ENCODE results near the gene MICU1.
"Not testable (repeated sequence)": the region's sequence is repeated elsewhere in the genome, so short reads cannot be mapped to it uniquely, and the experiment has no call there.

Gene MICU1

GRCh38 chr10:72561745-72562166 is 64.1 kb downstream of the MICU1 start:
- DNase-seq (ENCODE audit: low read depth in 2 of 2), result no peak

DNA sequence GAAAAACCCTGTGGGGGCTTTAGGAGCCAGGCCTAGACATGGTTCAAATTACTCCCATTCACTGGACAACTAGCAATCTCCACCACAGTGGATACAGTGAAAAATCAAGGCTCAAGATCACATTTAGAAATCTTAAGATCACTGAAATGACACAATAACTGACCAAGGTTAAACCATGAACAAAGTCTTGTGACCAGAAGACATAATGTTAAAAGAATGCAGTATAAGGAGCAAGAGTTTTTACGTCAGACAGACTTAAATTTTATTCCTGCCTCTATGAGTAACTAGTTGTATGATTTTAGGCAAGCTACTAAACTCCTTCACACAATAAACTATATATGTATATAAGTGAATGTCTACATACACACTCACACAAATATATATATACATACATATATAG is 68.5 kb downstream of the MICU1 start:
- DNase-seq (ENCODE audit: low read depth in 2 of 2), result no peak

DNA sequence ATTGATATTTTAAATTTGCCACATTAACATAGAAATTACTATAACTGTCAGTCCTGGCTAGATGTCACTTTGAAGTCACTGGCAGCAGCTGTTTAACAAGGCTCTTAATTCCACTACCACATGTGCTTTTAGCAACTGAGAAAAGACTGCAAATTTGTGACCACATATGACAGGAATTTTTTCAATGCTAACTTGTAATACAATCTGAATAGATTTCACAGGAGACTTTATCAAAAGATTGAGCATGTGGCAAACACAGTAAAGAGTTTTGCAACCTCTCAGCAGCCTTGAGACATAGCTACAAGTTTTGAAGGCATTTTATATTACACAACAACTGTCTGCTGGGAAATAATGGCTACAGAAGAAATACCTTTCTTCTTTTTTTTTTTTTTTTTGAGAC is 73.0 kb downstream of the MICU1 start:
- DNase-seq (ENCODE audit: low read depth in 2 of 2), result no peak

DNA sequence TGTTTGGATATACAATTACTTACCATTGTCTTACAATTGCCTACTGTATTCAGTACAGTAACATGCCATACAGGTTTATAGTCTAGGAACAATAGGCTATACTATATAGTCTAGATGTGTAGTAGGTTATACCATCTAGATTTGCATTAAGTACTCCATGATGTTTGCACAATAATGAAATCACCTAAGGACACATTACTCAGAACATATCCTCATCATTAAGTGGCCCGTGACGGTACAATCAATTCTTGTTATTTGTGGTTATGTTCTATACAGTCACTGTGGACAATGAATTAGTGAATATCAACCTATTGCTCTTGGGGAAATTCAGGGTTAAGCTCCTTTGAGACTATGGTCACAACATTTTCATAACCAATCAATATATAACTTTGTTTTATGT is 75.6 kb downstream of the MICU1 start:
- no peak for DNase-seq (ENCODE audit: low read depth in 2 of 2)

- no peak for DNase-seq (ENCODE audit: low read depth in 2 of 2)
Observed at GRCh38 chr10:72545546-72545945, 80.3 kb downstream of the MICU1 start.

DNA sequence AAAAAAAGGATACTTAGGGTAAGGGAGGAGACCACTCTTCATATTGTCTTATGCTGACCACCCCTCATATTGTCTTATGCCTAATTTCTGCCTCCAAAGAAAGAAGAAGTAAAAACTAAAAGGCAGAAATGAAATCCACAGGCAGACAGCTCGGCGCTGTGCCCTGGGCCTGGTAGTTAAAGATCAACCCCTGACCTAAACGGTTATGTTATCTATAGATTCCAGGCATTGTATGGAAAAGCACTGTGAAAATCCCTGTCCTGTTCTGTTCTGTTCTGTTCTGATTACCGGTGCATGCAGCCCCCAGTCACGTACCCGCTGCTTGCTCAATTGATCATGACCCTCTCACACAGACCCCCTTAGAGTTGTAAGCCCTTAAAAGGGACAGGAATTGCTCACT is 82.0 kb downstream of the MICU1 start:
- not testable (repeated sequence) for DNase-seq (ENCODE audit: low read depth in 2 of 2)

- no peak for DNase-seq (ENCODE audit: low read depth in 2 of 2)
Observed at GRCh38 chr10:72542396-72542815, 83.5 kb downstream of the MICU1 start.

GRCh38 chr10:72541337-72541736 is 84.5 kb downstream of the MICU1 start:
- no peak for DNase-seq (ENCODE audit: low read depth in 2 of 2)

GRCh38 chr10:72540193-72540807 is 85.6 kb downstream of the MICU1 start:
- DNase-seq (ENCODE audit: low read depth in 2 of 2), result no peak

DNA sequence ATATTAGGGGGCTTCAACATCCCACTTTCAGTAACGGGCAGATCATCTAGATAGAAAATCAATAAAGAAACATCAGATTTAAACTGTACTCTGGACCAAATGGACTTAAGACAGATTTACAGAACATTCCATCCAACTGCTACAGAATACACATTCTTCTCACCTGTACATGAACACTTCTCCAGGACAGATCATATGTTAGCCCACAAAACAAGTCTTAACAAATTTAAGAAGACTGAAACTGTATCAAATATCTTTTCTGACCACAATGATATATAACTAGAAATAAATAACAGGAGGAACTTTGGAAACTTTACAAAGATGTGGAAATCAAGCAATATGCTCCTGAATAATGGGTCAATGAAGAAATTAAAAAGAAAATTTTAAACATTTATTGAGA is 86.7 kb downstream of the MICU1 start:
- no peak for DNase-seq (ENCODE audit: low read depth in 2 of 2)

DNA sequence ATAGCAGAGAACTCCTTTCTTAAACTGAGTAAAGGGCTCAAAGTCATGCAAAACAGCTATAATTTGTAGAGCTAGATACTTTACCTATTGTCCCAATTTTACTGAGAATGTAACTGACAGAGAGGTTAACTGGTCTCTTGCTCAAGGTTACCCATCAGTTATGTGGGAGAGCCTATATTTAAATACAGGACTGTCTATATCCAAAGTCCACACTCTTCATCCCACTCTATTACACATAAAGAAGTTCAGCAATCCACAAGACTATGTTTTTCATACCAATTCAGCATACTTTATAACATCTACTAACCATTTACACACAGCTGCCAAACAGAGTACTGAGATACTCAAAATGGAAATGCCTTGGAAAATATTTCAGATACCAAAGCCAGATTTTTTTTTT is 100.2 kb downstream of the MICU1 start:
- DNase-seq (ENCODE audit: low read depth in 2 of 2), result no peak

- DNase-seq (ENCODE audit: low read depth in 2 of 2), result no peak
Observed at GRCh38 chr10:72525277-72525676, 100.6 kb downstream of the MICU1 start.

DNA sequence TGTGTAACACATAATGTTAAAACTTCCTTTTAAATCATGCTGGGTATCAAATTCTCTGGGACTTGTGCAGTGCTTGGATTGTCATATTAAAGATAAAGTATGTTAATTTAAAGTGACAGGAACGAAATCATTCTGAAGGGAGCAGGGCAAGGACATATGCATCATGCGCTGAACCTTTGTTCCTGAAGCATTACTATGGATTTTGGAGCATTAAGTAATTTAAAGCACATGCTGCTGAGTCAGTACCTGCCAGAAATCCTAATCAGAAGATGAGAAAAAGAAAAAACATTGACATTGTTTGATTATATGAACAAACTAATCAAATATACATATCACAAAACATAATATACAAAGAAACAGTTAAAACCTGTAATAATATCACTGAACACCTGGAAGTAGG is 101.4 kb downstream of the MICU1 start:
- DNase-seq (ENCODE audit: low read depth in 2 of 2), result no peak

GRCh38 chr10:72523932-72524396 is 101.9 kb downstream of the MICU1 start:
- DNase-seq (ENCODE audit: low read depth in 2 of 2), result no peak

GRCh38 chr10:72523062-72523461 is 102.8 kb downstream of the MICU1 start:
- no peak for DNase-seq (ENCODE audit: low read depth in 2 of 2)

- no peak for DNase-seq (ENCODE audit: low read depth in 2 of 2)
Observed at GRCh38 chr10:72517244-72517643, 108.6 kb downstream of the MICU1 start.

GRCh38 chr10:72515455-72515854 is 110.4 kb downstream of the MICU1 start:
- DNase-seq (ENCODE audit: low read depth in 2 of 2), result no peak

- no peak for DNase-seq (ENCODE audit: low read depth in 2 of 2)
Observed at GRCh38 chr10:72513910-72514309, 112.0 kb downstream of the MICU1 start.

GRCh38 chr10:72511459-72511858 is 114.4 kb downstream of the MICU1 start:
- no peak for DNase-seq (ENCODE audit: low read depth in 2 of 2)

GRCh38 chr10:72509941-72510340 is 115.9 kb downstream of the MICU1 start:
- no peak for DNase-seq (ENCODE audit: low read depth in 2 of 2)

DNA sequence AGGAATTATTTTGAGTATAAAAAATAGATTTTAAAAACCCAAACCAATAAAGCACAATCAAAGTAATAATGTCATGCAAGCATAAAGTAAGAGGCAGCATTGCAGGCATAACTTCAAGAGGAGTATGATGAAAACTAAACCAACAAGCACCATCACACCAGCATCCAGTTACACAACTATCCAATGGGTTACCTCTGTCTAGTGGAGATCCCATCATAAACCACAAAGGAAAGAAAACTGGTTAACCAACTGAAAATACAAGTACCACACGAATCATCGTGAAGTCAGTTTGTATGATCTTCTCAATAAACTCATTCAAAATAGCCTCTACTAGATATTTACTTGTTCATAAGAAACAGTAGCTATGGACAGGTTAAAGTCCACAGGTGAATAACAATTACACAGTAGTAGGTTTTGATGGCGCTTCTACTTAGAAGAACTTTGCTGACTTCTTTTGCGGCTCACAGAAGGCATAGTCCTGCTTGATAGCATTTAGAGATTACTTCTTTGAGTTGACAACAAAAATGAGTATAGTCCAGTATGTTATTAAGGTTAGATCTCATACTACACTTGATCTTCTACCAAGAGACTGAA is 116.6 kb downstream of the MICU1 start:
- no peak for DNase-seq (ENCODE audit: low read depth in 2 of 2)

DNA sequence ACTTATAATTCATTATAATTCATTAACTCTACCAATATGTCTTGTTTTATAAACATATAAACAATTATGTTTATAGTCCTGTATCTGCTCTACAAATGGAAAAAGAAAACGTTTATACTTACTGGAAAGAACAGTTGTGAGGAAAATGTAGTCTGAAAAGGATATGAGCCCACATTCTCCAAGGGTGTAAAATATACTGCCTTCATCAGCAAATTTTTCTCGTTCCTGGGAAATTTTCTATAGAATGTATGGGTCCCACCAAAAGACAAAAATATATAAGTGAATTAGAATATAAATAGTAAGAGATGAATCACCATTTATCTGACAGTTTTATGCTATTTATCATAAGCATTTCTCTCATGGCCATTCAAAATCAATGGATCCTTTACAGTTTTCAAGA is 117.8 kb downstream of the MICU1 start:
- DNase-seq (ENCODE audit: low read depth in 2 of 2), result no peak

- DNase-seq (ENCODE audit: low read depth in 2 of 2), result no peak
Observed at GRCh38 chr10:72506474-72506873, 119.4 kb downstream of the MICU1 start.

- DNase-seq (ENCODE audit: low read depth in 2 of 2), result no peak
Observed at GRCh38 chr10:72505435-72505834, 120.4 kb downstream of the MICU1 start.
